Right lobe of liver (tissue), 4 donors: ENCODE data around the gene TMEM203.

Source experiments
- CTCF ChIP-seq, 4 donors: fragments of 200-600 bp in 3 of 4; fragments of 450-650 bp in 1 of 4; IDR thresholded peaks; one replicate each; pipeline versions ENCODE4 v1.5.1 to v1.8.0; 2016 to 2022; ENCODE audit warnings: antibody characterized with exemption in 4 of 4, mild to moderate bottlenecking in 2 of 4
- POLR2A ChIP-seq: fragments of 450-650 bp; IDR thresholded peaks from one replicate; pipeline ENCODE4 v1.6.1; 2017; ENCODE audit warnings: antibody characterized with exemption, mild to moderate bottlenecking
- donor health status: DM: no; HTN: no; CAD: no.
- donor health status: DM: no; HTN: no; CAD: no.
- donor health status: DM: no; HTN: yes; CAD: no.

GRCh38 chr9:137170486-137171148, 34.8 kb downstream of the TMEM203 start:
- no peak for TF ChIP-seq CTCF (IDR thresholded peaks at IDR 0.05)
- TF ChIP-seq POLR2A = no peak
